Testis (tissue), 2 donors: ENCODE results near the gene MAP7.

Experiments used
- CTCF ChIP-seq, 3 experiments: fragments of 450-650 bp in 2 of 3; fragments of 200-600 bp in 1 of 3; sonication (generic) in 1 of 3; IDR thresholded peaks; one replicate each; pipeline ENCODE4 v1.5.1; 2016 to 2019; ENCODE audit warnings: antibody characterized with exemption in 3 of 3, mild to moderate bottlenecking in 2 of 3, moderate library complexity in 1 of 3
- POLR2A ChIP-seq: fragments of 450-650 bp; IDR thresholded peaks from one replicate; pipeline ENCODE4 v1.6.1; 2017; ENCODE audit warnings: antibody characterized with exemption, mild to moderate bottlenecking, moderate library complexity

DNA sequence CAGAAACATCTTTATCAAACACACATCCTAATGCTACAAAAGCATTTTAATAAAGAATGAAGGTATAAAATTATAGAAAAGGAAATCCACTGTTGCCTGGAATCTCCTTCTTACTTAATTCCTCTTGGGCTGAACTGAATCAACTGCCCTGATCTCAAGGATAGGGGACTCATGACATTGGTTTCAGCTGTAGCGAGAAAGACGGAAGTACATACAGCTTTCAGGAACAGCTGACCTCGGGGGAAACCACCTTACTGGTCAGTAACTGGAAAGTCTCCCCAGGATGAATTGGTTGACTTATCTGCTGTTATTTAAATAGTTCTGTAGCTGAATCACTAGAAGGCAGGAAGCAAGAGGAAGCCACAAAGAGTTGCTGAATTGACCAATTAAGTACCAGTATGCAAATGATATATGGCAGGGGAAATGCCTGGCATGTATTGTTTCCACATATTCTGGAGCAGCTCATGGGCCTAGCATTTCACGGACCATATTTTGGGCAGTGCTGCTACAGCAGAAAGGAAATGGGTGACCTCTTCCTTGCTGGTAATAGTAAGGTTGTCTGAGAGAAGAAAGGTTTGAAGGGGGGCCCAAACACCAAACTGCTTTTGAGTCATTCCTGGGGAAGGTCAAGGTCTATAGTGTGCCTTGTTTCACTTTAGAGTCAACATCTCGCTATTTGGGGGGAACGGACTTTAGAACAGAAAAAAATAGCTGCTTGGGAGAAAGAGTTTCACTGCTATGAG is 43.7 kb upstream of the MAP7 start:
- TF ChIP-seq CTCF (IDR thresholded peaks at IDR 0.05) (no peak), POLR2A (no peak)
